Ectodermal cell (in vitro differentiated cells): ENCODE data around the gene SRRM3.
"Not testable (repeated sequence)": the region's sequence is repeated elsewhere in the genome, so short reads cannot be mapped to it uniquely, and the experiment has no call there.

Experiments
- H3K27ac ChIP-seq: 2 replicates; pipeline ENCODE4 v1.7.0; 2013; ENCODE audit warnings: mild to moderate bottlenecking, low read depth, low read length; ENCODE audit not compliant: insufficient read depth, poor library complexity, severe bottlenecking
- H3K27me3 ChIP-seq: 2 replicates; pipeline ENCODE4 v1.7.0; 2013; ENCODE audit warnings: mild to moderate bottlenecking, low read length; ENCODE audit not compliant: insufficient read depth, control insufficient read depth, poor library complexity, severe bottlenecking
- H3K36me3 ChIP-seq: one replicate; pipeline ENCODE4 v1.7.0; 2013; ENCODE audit warnings: low read length; ENCODE audit not compliant: control insufficient read depth, insufficient read depth
- H3K4me1 ChIP-seq: one replicate; pipeline ENCODE4 v1.7.0; 2013; ENCODE audit warnings: low read length; ENCODE audit not compliant: control insufficient read depth, insufficient read depth
- H3K4me3 ChIP-seq: 2 replicates; pipeline ENCODE4 v1.7.0; 2013; ENCODE audit warnings: low read depth, low read length, control low read depth; ENCODE audit not compliant: insufficient read depth
- H3K9me3 ChIP-seq: 2 replicates; pipeline ENCODE4 v1.7.0; 2013; ENCODE audit warnings: mild to moderate bottlenecking, low read length, moderate library complexity; ENCODE audit not compliant: control insufficient read depth
- WGBS, 2 experiments: methylation state at CpG; one replicate each; pipeline ENCODE4 v1.1.7; 2013; ENCODE audit warnings: missing lambda C conversion rate in 2 of 2; 5-methylcytosine and 5-hydroxymethylcytosine counted together

Gene SRRM3

DNA sequence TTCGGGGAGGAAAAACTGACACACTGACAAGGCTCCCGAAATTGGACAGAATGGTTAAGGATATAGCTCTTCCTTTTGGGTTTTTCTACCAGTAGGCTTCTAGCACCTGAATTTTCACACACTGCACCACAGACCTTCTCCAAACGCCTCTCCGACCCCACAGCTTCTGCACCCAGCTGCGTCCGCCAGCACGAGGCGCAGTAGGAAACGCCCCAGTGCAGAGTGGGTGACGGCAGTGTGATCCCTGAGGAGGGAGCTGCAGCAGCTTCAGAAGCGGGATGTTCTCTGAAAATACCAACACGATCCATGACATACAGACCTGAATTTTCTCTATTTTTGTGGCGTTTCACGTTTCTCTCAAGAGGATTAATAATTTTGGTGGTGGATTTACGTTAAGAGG, 126.7 kb downstream of the SRRM3 start:
- Histone ChIP-seq H3K9me3 (no peaks in the 10 kb centered on the region), H3K27ac (no peak overlapping the region), H3K27me3 (no peaks in the 10 kb centered on the region), H3K4me3 (no peak overlapping the region), H3K4me1 (no peaks in the 10 kb centered on the region), H3K36me3 (peaks cover 21% of the 10 kb centered on the region)
- 93 to 94% methylated on average over 15 of the region's 15 CpGs for WGBS, 2 experiments

DNA sequence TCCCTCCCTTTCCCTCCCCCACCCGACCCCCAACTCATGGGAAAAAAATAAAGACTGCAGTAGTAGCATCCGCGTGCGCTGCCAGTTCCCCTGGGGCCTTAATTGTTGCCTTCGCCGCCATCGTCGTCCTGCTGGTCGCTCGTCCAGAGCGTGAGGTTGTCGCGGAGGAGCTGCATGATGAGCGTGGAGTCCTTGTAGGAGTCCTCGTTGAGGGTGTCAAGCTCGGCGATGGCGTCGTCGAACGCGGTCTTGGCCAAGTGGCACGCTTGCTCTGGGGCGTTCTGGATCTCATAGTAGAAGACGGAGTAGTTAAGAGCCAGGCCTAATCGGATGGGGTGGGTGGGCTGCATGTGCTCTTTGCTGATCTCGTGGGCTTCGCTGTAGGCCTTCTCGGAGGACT, 127.8 kb downstream of the SRRM3 start:
- Histone ChIP-seq H3K27me3 (no peaks in the 10 kb centered on the region), H3K27ac (no peak overlapping the region), H3K4me3 (no peak overlapping the region), H3K36me3 (peaks cover 25% of the 10 kb centered on the region), H3K9me3 (no peaks in the 10 kb centered on the region), H3K4me1 (no peaks in the 10 kb centered on the region)
- 94% methylated on average over 29 of the region's 29 CpGs for WGBS, 2 experiments

DNA sequence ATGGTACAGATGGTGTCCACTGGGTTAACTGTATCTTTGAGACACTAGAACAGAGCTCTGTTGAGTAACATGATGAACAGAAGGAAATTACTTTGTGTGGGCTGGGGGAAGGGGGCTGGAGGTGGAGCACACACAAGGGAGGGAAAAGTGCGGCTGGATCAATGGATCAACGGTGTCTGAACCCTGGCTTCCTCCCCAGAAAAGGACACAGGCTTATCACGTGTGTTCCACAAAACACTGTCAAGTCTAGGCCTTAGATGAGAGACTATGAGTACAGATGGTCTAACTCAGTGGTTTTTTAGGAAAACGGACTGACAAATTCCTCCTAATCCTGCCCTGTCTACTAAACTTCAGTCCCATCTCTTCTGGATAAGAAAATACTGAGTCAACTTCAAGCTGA, 128.6 kb downstream of the SRRM3 start:
- Histone ChIP-seq H3K27ac (no peak overlapping the region), H3K4me3 (no peak overlapping the region), H3K9me3 (no peaks in the 10 kb centered on the region), H3K4me1 (no peaks in the 10 kb centered on the region), H3K27me3 (no peaks in the 10 kb centered on the region), H3K36me3 (peaks cover 25% of the 10 kb centered on the region)
- WGBS, 2 experiments, result 94 to 98% methylated on average over 4 of the region's 4 CpGs

DNA sequence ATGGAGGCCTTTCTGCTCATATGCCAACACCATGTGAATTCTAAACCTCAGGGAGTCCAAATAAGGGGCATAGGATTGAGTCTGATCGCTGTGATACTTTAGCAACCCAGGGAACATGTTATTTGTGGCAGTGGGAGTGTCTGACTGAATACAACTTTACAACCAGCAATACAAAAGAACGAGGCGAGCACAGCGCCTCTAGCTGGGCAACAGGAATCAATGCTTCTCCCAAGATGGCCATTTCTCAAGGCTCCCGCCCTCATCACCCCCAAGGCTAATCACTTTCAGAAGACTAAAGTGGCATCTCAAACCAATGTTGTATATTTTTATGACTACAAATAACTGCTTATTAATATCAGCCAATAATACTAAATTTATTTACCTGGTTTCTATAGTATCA, 129.0 kb downstream of the SRRM3 start:
- H3K27ac ChIP-seq, result no peak overlapping the region

DNA sequence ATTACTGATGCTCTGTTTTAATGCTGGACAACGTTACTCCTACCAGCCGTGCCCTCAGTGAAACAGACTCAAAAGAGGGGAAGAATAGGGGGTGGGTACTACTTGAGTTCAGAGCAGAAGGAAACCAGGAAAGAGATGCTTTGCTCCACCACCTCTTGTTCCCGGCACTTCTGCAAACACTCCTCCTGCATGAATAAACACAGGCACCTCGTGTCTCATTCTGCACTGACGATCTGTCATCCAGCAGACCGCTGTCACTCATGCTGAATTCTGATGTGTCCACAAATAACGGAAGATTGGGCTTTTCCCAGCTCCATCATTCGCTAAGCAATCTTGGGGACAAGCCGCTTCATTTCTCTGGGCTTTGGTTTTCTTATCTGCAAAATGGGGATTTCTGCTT, 130.4 kb downstream of the SRRM3 start:
- Histone ChIP-seq H3K9me3 (no peaks in the 10 kb centered on the region), H3K4me3 (no peak overlapping the region), H3K27me3 (no peaks in the 10 kb centered on the region), H3K36me3 (peaks cover 19% of the 10 kb centered on the region), H3K27ac (no peak overlapping the region), H3K4me1 (no peaks in the 10 kb centered on the region)
- WGBS, 2 experiments, result 92 to 93% methylated on average over 9 of the region's 9 CpGs

More for the DNA sequence above, 129.0 kb downstream of the SRRM3 start:
- no peaks in the 10 kb centered on the region for H3K4me1 ChIP-seq
- no peak overlapping the region for H3K4me3 ChIP-seq
- H3K9me3 ChIP-seq, result no peaks in the 10 kb centered on the region
- 93 to 95% methylated on average over 5 of the region's 5 CpGs for WGBS, 2 experiments
- H3K36me3 ChIP-seq, result peaks cover 22% of the 10 kb centered on the region
- H3K27me3 ChIP-seq, result no peaks in the 10 kb centered on the region

DNA sequence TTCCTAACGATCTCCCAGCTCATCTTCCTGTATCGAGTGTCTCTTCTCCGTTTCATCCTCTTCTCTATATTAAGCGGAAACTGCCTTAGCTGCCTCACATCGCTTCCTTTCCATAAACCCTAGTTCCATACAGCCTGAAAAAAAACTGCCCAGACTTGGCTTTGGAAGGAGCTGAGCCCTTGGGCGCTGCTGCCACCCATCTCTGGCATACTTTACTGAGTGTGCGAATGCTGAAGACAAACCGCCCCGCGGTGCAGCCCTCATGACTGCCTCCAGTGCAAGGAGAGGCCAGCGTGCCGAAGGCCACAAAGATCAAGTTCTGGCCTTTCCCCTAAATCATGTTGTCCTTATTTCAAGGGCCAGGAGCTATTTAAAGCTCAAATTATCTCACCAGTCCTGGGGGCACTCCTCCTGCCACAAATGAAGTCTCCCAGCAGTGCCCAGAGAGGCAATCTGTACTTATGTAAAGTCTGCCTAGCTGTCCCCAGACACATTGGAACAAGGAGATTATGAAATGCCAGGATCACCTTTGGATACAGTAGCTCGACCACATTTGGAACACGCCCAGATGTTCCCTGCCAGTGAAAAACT, 131.9 kb downstream of the SRRM3 start:
- Histone ChIP-seq H3K36me3 (peaks cover 17% of the 10 kb centered on the region), H3K27ac (no peak overlapping the region), H3K4me1 (no peaks in the 10 kb centered on the region), H3K4me3 (no peak overlapping the region), H3K27me3 (no peaks in the 10 kb centered on the region), H3K9me3 (no peaks in the 10 kb centered on the region)
- 95% methylated on average over 14 of the region's 14 CpGs for WGBS, 2 experiments

DNA sequence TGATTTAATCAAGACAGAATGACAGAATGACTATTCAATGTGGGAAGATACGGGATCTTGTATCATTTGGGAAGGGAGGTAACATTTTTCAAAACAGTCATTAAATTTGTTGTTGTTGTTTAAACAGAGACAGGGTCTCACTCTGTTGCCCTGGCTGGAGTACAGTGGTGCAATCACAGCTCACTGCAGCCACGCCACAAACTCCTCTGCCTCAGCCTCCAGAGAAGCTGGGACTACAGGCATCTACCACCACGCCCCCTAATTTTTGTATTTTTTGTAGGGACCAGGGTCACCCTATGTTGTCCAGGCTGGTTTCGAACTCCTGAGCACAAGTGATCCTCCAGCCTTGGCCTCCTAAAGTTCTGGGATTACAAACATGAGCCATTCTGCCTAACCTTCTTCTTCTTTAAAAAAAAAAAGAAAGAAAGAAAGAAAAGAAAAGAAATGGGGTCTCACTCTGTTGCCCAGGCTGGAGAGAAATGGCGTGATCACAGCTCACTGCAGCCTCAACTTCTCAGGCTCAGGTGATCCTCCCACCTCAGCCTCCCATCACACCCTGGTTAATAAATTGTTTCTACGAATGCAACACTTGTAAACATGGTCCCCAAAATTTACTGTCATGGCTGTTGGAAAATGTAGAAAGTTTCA, 132.7 kb downstream of the SRRM3 start:
- Histone ChIP-seq H3K4me3 (no peak overlapping the region), H3K4me1 (no peaks in the 10 kb centered on the region), H3K9me3 (no peaks in the 10 kb centered on the region), H3K27me3 (no peaks in the 10 kb centered on the region), H3K27ac (no peak overlapping the region), H3K36me3 (peaks cover 17% of the 10 kb centered on the region)
- 95 to 96% methylated on average over 6 of the region's 6 CpGs for WGBS, 2 experiments

DNA sequence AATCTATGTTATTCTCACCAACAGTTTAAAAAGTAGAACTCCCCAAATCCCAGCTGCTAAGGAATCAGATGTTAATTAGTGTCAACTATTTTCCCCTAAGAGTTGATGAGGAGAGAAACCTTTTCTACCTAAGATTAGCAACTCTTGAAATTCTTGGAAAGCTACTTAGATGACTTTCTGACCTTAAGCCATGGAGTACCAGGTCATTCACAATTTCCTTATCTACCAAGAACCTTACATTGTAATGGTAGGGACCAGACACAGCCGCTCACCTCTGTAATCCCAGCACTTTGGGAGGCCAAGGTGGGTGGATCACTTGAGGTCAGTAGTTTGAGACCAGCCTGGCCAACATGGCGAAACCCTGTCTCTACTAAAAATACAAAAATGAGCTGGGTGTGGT, 133.7 kb downstream of the SRRM3 start:
- H3K9me3 ChIP-seq, H3K4me1 ChIP-seq, H3K27me3 ChIP-seq, H3K4me3 ChIP-seq, H3K27ac ChIP-seq: not testable (repeated sequence)
- H3K36me3 ChIP-seq, result peaks cover 14% of the 10 kb centered on the region
- 91 to 95% methylated on average over 2 of the region's 2 CpGs for WGBS, 2 experiments

DNA sequence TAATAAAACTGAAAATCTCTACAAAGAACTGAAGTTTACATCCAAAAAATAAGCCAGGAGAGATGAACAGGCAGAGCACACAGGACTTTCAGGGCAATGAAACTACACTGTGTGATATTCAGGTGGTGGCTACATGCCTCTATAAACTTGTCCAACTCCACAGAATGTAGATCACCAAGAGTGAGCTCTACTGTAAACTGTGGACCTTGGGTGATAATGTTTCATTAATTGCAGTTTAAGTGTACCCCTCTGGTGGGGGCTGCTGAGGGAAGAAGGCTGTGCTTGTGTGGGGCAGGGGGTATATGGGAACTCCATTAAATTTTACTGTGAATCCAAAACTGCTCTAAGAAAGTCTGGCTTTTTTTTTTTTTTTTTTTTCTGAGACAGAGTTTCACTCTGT, 134.4 kb downstream of the SRRM3 start:
- Histone ChIP-seq H3K4me1 (no peaks in the 10 kb centered on the region), H3K36me3 (peaks cover 11% of the 10 kb centered on the region), H3K9me3 (no peaks in the 10 kb centered on the region)

More for the DNA sequence above, 134.4 kb downstream of the SRRM3 start:
- no peak overlapping the region for H3K4me3 ChIP-seq
- H3K27ac ChIP-seq, result no peak overlapping the region
- H3K27me3 ChIP-seq, result no peaks in the 10 kb centered on the region
